C4-2B (cell line): ENCODE results near the gene CETN1.

Source experiments
- CTCF ChIP-seq: fragments of 450-650 bp; conservative IDR thresholded peaks from 2 replicates; pipeline ENCODE4 v1.5.1; 2017; ENCODE audit warnings: mild to moderate bottlenecking
- ZFX ChIP-seq: fragments of 450-650 bp; IDR thresholded peaks from 2 replicates; pipeline ENCODE4 v1.6.1; 2017

GRCh38 chr18:572831-573289, 7.3 kb upstream of the CETN1 start:
- TF ChIP-seq CTCF (no peak), ZFX (no peak)
